Mucosa of rectum (tissue), 2 donors: ENCODE data around the gene SPINT2.

ENCODE experiments used
- H3K27ac ChIP-seq, 2 donors: one replicate each; pipeline ENCODE4 v1.7.0; 2013; ENCODE audit warnings: inconsistent platforms in 2 of 2, low read depth in 2 of 2, low read length in 2 of 2
- H3K27me3 ChIP-seq, 2 donors: one replicate each; pipeline ENCODE4 v1.7.0; 2013; ENCODE audit warnings: low read length in 2 of 2; ENCODE audit not compliant: control insufficient read depth in 2 of 2, insufficient read depth in 2 of 2
- H3K36me3 ChIP-seq, 2 donors: one replicate each; pipeline ENCODE4 v1.7.0; 2013; ENCODE audit warnings: low read length in 2 of 2; ENCODE audit not compliant: control insufficient read depth in 2 of 2, insufficient read depth in 2 of 2
- H3K4me1 ChIP-seq, 2 donors: one replicate each; pipeline ENCODE4 v1.7.0; 2013; ENCODE audit warnings: low read length in 2 of 2, mild to moderate bottlenecking in 1 of 2; ENCODE audit not compliant: control insufficient read depth in 2 of 2, insufficient read depth in 2 of 2
- H3K4me3 ChIP-seq, 2 donors: one replicate each; pipeline ENCODE4 v1.7.0; 2013; ENCODE audit warnings: low read length in 2 of 2
- H3K9ac ChIP-seq, 2 donors: one replicate each; pipeline ENCODE4 v1.7.0; 2013; ENCODE audit warnings: low read length in 2 of 2, low read depth in 1 of 2, mild to moderate bottlenecking in 1 of 2
- H3K9me3 ChIP-seq, 2 donors: one replicate each; pipeline ENCODE4 v1.7.0; 2013; ENCODE audit warnings: low read length in 2 of 2; ENCODE audit not compliant: control insufficient read depth in 2 of 2
- donor health status: healthy.
- donor health status: Normal muscosa, but diverticular disease.

The SPINT2 gene

GRCh38 chr19:38264486-38265212, at the start of gene SPINT2:
SPINT2 (plus strand) TSS chr19:38264573; CDS start chr19:38264893, 320 bp downstream.
- H3K9ac ChIP-seq = peak within 1 kb of the TSS; percentile 96 to 99
- peak within 1 kb of the TSS; percentile 96 to 98 for H3K27ac ChIP-seq

GRCh38 chr19:38216785-38217641, 47.4 kb upstream of the SPINT2 start:
- H3K4me3 ChIP-seq = no peak overlapping the region
- H3K27me3 ChIP-seq = peaks cover 6 to 9% of the 10 kb centered on the region in 2 donors
- no peak overlapping the region for H3K27ac ChIP-seq

More at GRCh38 chr19:38264486-38265212, at the start of gene SPINT2:
- Histone ChIP-seq H3K36me3 (no peaks in the 10 kb centered on the region), H3K4me1 (peaks cover 23 to 39% of the 10 kb centered on the region in 2 donors), H3K27me3 (no peaks in the 10 kb centered on the region), H3K4me3 (peak within 1 kb of the TSS; percentile 83 to 84), H3K9me3 (no peaks in the 10 kb centered on the region)

GRCh38 chr19:38218204-38218603, 46.2 kb upstream of the SPINT2 start:
- no peaks in the 10 kb centered on the region for H3K4me1 ChIP-seq
- peaks cover 10 to 21% of the 10 kb centered on the region in 2 donors for H3K27me3 ChIP-seq

More at GRCh38 chr19:38216785-38217641, 47.4 kb upstream of the SPINT2 start:
- Histone ChIP-seq H3K4me1 (no peaks in the 10 kb centered on the region), H3K9me3 (no peaks in the 10 kb centered on the region), H3K36me3 (no peaks in the 10 kb centered on the region), H3K9ac (no peak overlapping the region)

GRCh38 chr19:38219221-38219620, 45.2 kb upstream of the SPINT2 start:
- Histone ChIP-seq H3K36me3 (no peaks in the 10 kb centered on the region), H3K27me3 (peaks cover 13 to 21% of the 10 kb centered on the region in 2 donors), H3K4me1 (peaks cover 2% of the 10 kb centered on the region in 2 donors), H3K27ac (no peak overlapping the region), H3K9me3 (no peaks in the 10 kb centered on the region), H3K4me3 (no peak overlapping the region), H3K9ac (no peak overlapping the region)

More at GRCh38 chr19:38218204-38218603, 46.2 kb upstream of the SPINT2 start:
- Histone ChIP-seq H3K4me3 (no peak overlapping the region), H3K27ac (no peak overlapping the region), H3K36me3 (no peaks in the 10 kb centered on the region), H3K9ac (no peak overlapping the region), H3K9me3 (no peaks in the 10 kb centered on the region)

- no peaks in the 10 kb centered on the region for H3K9me3 ChIP-seq
- no peaks in the 10 kb centered on the region for H3K36me3 ChIP-seq
- peaks cover 25 to 31% of the 10 kb centered on the region in 2 donors for H3K27me3 ChIP-seq
- H3K27ac ChIP-seq = no peak overlapping the region
- H3K9ac ChIP-seq = no peak overlapping the region
- no peak overlapping the region for H3K4me3 ChIP-seq
- H3K4me1 ChIP-seq = peaks cover 2 to 4% of the 10 kb centered on the region in 2 donors
Observed at GRCh38 chr19:38221421-38221820, 43.0 kb upstream of the SPINT2 start.

GRCh38 chr19:38221919-38222830, 42.2 kb upstream of the SPINT2 start:
- Histone ChIP-seq H3K9me3 (no peaks in the 10 kb centered on the region), H3K4me3 (no peak overlapping the region), H3K9ac (no peak overlapping the region), H3K27ac (no peak overlapping the region), H3K36me3 (no peaks in the 10 kb centered on the region), H3K27me3 (peaks cover 27 to 39% of the 10 kb centered on the region in 2 donors), H3K4me1 (peaks cover 2 to 4% of the 10 kb centered on the region in 2 donors)

- Histone ChIP-seq H3K4me3 (no peak overlapping the region), H3K9ac (no peak overlapping the region), H3K27ac (no peak overlapping the region), H3K36me3 (no peaks in the 10 kb centered on the region), H3K4me1 (peaks cover 2 to 4% of the 10 kb centered on the region in 2 donors), H3K27me3 (peaks cover 35 to 48% of the 10 kb centered on the region in 2 donors), H3K9me3 (no peaks in the 10 kb centered on the region)
Observed at GRCh38 chr19:38223119-38223523, 41.3 kb upstream of the SPINT2 start.

- Histone ChIP-seq H3K27ac (no peak overlapping the region), H3K9me3 (no peaks in the 10 kb centered on the region), H3K36me3 (no peaks in the 10 kb centered on the region), H3K9ac (no peak overlapping the region), H3K4me1 (peaks cover 2 to 4% of the 10 kb centered on the region in 2 donors), H3K27me3 (peaks cover 36 to 49% of the 10 kb centered on the region in 2 donors), H3K4me3 (no peak overlapping the region)
Observed at GRCh38 chr19:38223617-38224013, 40.8 kb upstream of the SPINT2 start.

- Histone ChIP-seq H3K4me1 (peaks cover 2 to 4% of the 10 kb centered on the region in 2 donors), H3K9ac (no peak within 1 kb of the TSS), H3K4me3 (peak within 1 kb of the TSS; percentile 12 to 59), H3K9me3 (no peaks in the 10 kb centered on the region), H3K27me3 (peaks cover 41 to 54% of the 10 kb centered on the region in 2 donors), H3K36me3 (no peaks in the 10 kb centered on the region), H3K27ac (no peak within 1 kb of the TSS)
Observed at GRCh38 chr19:38224014-38224862, 40.1 kb upstream of the SPINT2 start, which contains the start of gene DPF1. DPF1 (minus strand) TSS chr19:38224222; CDS start chr19:38224142, 80 bp downstream.
